ENCODE measurements around the gene SOX1.

SOX1 gene

GRCh38 chr13:112028481-112028880 is 38.5 kb upstream of the SOX1 start:
- no peak for DNase-seq
- no peak for TF ChIP-seq CTCF (IDR thresholded peaks at IDR 0.05; ENCODE audit: low read length)
- no peak for TF ChIP-seq EZH2phosphoT487 (IDR thresholded peaks at IDR 0.05; ENCODE audit: low read length)
- no peak for TF ChIP-seq EZH2 (optimal IDR thresholded peaks at IDR 0.05; ENCODE audit: low read depth, low read length)
- H3K9me3 ChIP-seq (replicated peaks; ENCODE audit: insufficient read depth, low read length), result no peaks in the 10 kb centered on the region

GRCh38 chr13:112029143-112029542 is 37.8 kb upstream of the SOX1 start:
- H3K9ac ChIP-seq (ENCODE audit: low read length), result no peak overlapping the region
- H3K79me2 ChIP-seq (ENCODE audit: low read length), result no peaks in the 10 kb centered on the region
- no peaks in the 10 kb centered on the region for H3K36me3 ChIP-seq (replicated peaks; ENCODE audit: insufficient read depth, low read length)
- H3K27me3 ChIP-seq (replicated peaks; ENCODE audit: insufficient read depth, low read length), result no peaks in the 10 kb centered on the region
- no peak overlapping the region for H3K27ac ChIP-seq (ENCODE audit: low read length)
- TF ChIP-seq EZH2phosphoT487 (IDR thresholded peaks at IDR 0.05; ENCODE audit: low read length) (no peak), CTCF (IDR thresholded peaks at IDR 0.05; ENCODE audit: low read length) (no peak), EZH2 (optimal IDR thresholded peaks at IDR 0.05; ENCODE audit: low read depth, low read length) (no peak)
- H3K4me1 ChIP-seq (ENCODE audit: low read length), result no peaks in the 10 kb centered on the region
- no peak overlapping the region for H2AFZ ChIP-seq (ENCODE audit: low read length)
- H3K4me2 ChIP-seq (ENCODE audit: low read depth, low read length), result no peak overlapping the region
- H3K4me3 ChIP-seq (ENCODE audit: low read length), result no peak overlapping the region
- H3K9me2 ChIP-seq (replicated peaks; ENCODE audit: insufficient read depth, low read length), result no peaks in the 10 kb centered on the region
- H4K20me1 ChIP-seq (ENCODE audit: insufficient read depth, low read length), result no peaks in the 10 kb centered on the region
- no peaks in the 10 kb centered on the region for H3F3A ChIP-seq (ENCODE audit: insufficient read depth, low read length)
- H3K9me3 ChIP-seq (replicated peaks; ENCODE audit: insufficient read depth, low read length), result no peaks in the 10 kb centered on the region
- no peak for DNase-seq

More at GRCh38 chr13:112028481-112028880, 38.5 kb upstream of the SOX1 start:
- Histone ChIP-seq H3F3A (ENCODE audit: insufficient read depth, low read length) (no peaks in the 10 kb centered on the region), H3K27ac (ENCODE audit: low read length) (no peak overlapping the region), H3K4me3 (ENCODE audit: low read length) (no peak overlapping the region), H3K9me2 (replicated peaks; ENCODE audit: insufficient read depth, low read length) (no peaks in the 10 kb centered on the region), H3K4me1 (ENCODE audit: low read length) (no peaks in the 10 kb centered on the region), H4K20me1 (ENCODE audit: insufficient read depth, low read length) (no peaks in the 10 kb centered on the region), H3K9ac (ENCODE audit: low read length) (no peak overlapping the region), H3K27me3 (replicated peaks; ENCODE audit: insufficient read depth, low read length) (no peaks in the 10 kb centered on the region), H3K4me2 (ENCODE audit: low read depth, low read length) (no peak overlapping the region), H3K36me3 (replicated peaks; ENCODE audit: insufficient read depth, low read length) (no peaks in the 10 kb centered on the region), H3K79me2 (ENCODE audit: low read length) (no peaks in the 10 kb centered on the region), H2AFZ (ENCODE audit: low read length) (no peak overlapping the region)

GRCh38 chr13:112032186-112032993 is 34.6 kb upstream of the SOX1 start:
- no peaks in the 10 kb centered on the region for H3K79me2 ChIP-seq (ENCODE audit: low read length)
- H3F3A ChIP-seq (ENCODE audit: insufficient read depth, low read length), result no peaks in the 10 kb centered on the region
- no peak overlapping the region for H3K4me2 ChIP-seq (ENCODE audit: low read depth, low read length)
- no peaks in the 10 kb centered on the region for H3K9me2 ChIP-seq (replicated peaks; ENCODE audit: insufficient read depth, low read length)
- H3K9ac ChIP-seq (ENCODE audit: low read length), result no peak overlapping the region
- no peak overlapping the region for H2AFZ ChIP-seq (ENCODE audit: low read length)
- TF ChIP-seq EZH2 (optimal IDR thresholded peaks at IDR 0.05; ENCODE audit: low read depth, low read length), result no peak
- TF ChIP-seq EZH2phosphoT487 (IDR thresholded peaks at IDR 0.05; ENCODE audit: low read length), result no peak
- no peak for TF ChIP-seq CTCF (IDR thresholded peaks at IDR 0.05; ENCODE audit: low read length)
- H3K4me3 ChIP-seq (ENCODE audit: low read length), result no peak overlapping the region
- H3K27ac ChIP-seq (ENCODE audit: low read length), result no peak overlapping the region
- DNase-seq, result no peak
- H3K27me3 ChIP-seq (replicated peaks; ENCODE audit: insufficient read depth, low read length), result no peaks in the 10 kb centered on the region
- no peaks in the 10 kb centered on the region for H3K36me3 ChIP-seq (replicated peaks; ENCODE audit: insufficient read depth, low read length)
- H3K9me3 ChIP-seq (replicated peaks; ENCODE audit: insufficient read depth, low read length), result no peaks in the 10 kb centered on the region
- no peaks in the 10 kb centered on the region for H4K20me1 ChIP-seq (ENCODE audit: insufficient read depth, low read length)
- no peaks in the 10 kb centered on the region for H3K4me1 ChIP-seq (ENCODE audit: low read length)
